ENCODE measurements around the gene PCED1A.

Gene PCED1A, protein sequence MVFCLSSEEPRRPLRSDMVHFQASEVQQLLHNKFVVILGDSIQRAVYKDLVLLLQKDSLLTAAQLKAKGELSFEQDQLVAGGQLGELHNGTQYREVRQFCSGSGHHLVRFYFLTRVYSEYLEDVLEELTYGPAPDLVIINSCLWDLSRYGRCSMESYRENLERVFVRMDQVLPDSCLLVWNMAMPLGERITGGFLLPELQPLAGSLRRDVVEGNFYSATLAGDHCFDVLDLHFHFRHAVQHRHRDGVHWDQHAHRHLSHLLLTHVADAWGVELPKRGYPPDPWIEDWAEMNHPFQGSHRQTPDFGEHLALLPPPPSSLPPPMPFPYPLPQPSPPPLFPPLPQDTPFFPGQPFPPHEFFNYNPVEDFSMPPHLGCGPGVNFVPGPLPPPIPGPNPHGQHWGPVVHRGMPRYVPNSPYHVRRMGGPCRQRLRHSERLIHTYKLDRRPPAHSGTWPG

DNA sequence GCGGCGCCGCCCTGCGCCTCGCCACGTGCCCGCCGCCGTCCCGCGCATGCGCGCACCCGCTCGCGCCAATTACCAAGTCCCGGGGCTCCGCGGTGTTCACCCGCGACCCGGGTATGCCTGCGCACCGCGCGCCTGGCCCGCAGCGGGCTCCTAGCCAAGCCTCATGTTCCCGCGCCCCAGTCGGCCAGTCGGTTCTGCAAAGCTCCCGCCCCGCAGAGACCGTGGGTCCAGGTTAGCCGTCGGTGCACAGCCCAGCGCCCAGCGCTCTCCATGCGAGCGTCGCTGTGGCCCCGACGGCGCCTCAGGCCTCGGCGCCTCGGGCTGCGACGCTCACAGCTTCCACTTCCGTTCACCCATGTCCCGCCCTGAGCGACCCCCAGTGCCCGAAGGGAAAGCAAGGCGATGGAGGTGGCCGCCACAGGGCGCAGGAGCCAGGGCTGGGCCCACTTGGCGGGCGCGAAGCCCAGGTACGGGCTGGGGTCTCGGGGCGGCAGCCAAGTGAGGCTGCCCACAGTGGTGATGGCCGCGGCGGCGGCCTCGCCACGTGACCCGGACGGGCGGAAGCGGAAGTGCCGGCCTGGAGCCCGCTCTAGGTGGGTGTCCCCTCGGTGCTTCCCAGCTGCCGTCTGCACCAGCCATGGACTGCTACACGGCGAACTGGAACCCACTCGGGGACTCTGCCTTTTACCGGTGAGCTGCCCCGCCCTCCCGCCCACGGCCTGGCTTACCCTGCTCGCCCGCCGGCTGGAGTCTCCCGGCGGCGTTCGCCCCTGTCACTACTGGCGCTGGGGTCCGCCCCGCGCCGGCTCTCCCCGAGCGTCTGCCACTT lies at the start of gene PCED1A, which contains the start of gene VPS16:
PCED1A (minus strand) TSS at position 518 of the 829 bp plus-strand sequence. CDS start 743 bp downstream, outside the sequence.
VPS16 (plus strand) TSS at position 608 of the 829 bp plus-strand sequence; CDS start at position 638, 30 bp downstream.
- peak; percentile 96 for DNase-seq (ENCODE audit: low spot score)

- DNase-seq (ENCODE audit: low spot score): no peak
Observed at GRCh38 chr20:2889797-2890196, 49.3 kb upstream of the PCED1A start.

DNA sequence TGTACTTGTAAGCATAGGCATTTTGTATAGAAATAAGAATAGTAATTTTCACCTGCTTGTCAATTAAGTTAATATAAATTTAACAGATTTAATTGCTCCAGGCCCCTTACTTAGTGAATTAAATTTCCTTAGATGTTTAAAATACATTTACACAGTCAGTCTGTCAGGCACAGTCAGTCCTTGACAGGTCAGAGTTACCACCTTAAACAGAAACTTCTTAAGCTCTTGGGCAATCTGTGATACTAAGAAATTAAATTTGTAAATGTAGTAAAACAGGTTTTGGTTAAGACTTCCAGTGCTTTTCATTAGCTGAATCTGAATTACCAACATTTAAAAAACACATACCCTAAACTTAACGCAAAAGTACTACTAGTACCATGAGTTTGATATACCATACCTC lies 48.8 kb upstream of the PCED1A start:
- no peak for DNase-seq (ENCODE audit: low spot score)

- DNase-seq (ENCODE audit: low spot score): no peak
Observed at GRCh38 chr20:2888224-2888955, 47.9 kb upstream of the PCED1A start.

GRCh38 chr20:2887715-2888114 lies 47.3 kb upstream of the PCED1A start:
- DNase-seq (ENCODE audit: low spot score): no peak

GRCh38 chr20:2883726-2884637 lies 43.5 kb upstream of the PCED1A start:
- DNase-seq (ENCODE audit: low spot score): no peak

DNA sequence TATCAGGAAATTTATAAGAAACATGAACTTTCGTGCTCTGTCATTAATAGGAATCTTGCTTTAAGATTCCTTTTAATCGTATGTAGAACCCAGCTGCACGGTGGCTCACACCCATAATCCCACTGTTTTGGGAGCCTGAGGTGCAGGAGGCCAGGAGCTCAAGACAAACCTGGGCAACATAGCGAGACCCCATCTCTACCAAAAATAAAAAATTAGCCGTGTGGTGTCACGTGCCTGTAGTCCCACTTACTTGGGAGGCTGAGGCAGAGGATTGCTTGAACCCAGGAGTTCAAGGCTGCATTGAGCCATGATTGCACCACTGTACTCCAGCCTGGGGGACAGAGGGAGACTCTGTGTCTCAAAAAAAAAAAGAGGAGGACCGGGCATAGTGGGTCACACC lies 40.2 kb upstream of the PCED1A start:
- DNase-seq (ENCODE audit: low spot score): no peak

DNA sequence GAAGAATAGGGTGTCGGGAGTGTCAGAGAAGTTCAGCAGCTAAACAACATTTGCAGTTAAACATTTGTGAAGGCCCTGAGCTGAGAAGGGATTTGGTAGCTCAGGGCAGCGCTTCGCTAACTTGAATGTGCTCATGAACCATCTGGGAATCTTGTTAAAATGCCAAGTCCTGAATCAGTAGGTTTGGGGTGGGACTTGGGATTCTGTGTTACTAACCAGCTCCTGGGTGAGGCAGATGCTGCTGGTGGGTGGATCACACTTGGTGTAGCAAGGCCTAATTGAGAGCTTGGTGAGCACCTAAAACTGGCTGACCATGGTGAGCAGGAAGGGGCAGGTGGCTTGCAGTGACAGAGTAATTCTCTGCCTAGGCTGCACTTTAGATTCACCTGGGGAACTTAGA lies 38.7 kb upstream of the PCED1A start:
- DNase-seq (ENCODE audit: low spot score): peak; percentile 85

DNA sequence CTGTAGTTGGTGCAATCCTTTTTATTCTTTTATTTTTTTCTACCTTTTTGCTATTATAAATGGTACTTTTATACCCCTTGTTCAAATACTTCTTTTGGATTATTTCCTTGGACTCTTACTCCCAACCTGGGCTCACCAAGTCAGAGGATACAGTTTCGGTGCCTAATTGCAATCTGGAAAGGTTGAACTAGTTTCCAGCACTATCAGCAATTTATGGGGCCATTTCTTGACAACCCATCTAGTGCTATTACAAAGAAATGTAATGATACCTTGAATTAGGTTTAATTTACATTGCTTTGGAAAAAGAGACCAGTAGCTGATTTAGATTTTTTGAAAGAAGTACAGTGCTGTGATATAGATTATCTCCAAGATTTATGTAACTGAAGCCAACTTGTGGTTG lies 38.1 kb upstream of the PCED1A start:
- DNase-seq (ENCODE audit: low spot score): no peak

GRCh38 chr20:2875690-2876203 lies 35.3 kb upstream of the PCED1A start:
- no peak for DNase-seq (ENCODE audit: low spot score)

DNA sequence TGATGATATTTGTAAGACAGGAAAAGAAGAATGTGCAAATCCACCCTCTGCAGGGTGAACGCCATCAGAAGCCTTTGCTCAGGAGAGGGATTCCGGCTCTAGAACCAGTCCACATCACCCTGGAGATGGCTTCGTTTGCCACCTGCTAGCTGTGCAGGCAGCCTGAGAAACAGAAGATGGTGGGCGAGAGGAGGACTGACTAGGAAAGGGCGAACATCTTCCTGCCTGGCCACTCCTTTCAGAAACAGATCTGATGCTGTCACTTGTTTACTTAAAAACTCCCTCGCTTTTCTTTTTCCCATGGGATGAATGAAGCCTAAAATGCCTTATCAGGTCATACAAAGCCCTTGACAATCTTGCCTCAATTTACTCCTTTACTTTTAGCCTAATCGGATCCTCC lies 34.0 kb upstream of the PCED1A start:
- no peak for DNase-seq (ENCODE audit: low spot score)

- no peak for DNase-seq (ENCODE audit: low spot score)
Observed at GRCh38 chr20:2873747-2874041, 33.2 kb upstream of the PCED1A start.

DNA sequence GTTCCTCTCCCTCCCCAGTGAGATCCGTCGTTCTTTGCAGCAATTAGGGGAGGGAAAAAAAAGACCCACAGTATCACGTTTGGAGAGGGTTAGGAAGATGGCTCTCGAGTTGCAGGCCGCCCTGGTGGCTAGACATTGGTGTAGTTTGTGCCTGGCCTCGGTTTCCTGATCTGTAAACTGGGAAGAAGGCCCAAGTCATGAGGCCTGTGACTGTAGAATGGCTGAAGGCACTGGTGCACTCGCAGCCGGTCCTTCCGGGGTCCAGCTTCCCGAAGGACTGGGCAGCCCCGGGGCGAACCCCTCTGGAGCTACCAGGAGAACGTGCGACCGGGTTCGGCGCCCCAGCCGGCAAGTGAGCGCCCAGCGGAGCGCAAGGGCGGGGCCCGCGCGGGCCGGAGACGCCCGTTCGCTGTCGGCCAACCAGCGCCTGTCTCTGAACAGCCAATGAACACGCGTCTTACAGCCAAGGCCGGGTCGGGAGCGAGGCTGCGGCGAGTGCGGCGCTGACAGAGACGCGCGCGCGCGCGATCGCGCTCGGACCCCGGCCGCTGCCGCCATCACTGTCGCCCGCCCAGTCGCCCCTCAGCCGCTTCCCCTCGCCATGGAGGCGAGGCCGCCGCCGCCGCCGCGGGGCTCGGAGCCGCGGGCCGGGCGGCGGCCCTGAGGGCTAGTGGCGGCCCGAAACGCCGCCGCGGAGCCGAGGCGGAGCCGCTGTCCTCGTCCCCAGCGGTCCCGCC lies 32.7 kb upstream of the PCED1A start, which contains the start of gene PTPRA:
PTPRA (plus strand) TSS at position 472 of the 737 bp plus-strand sequence. CDS start 90,797 bp downstream, outside the sequence.
- DNase-seq (ENCODE audit: low spot score): peak; percentile 99

DNA sequence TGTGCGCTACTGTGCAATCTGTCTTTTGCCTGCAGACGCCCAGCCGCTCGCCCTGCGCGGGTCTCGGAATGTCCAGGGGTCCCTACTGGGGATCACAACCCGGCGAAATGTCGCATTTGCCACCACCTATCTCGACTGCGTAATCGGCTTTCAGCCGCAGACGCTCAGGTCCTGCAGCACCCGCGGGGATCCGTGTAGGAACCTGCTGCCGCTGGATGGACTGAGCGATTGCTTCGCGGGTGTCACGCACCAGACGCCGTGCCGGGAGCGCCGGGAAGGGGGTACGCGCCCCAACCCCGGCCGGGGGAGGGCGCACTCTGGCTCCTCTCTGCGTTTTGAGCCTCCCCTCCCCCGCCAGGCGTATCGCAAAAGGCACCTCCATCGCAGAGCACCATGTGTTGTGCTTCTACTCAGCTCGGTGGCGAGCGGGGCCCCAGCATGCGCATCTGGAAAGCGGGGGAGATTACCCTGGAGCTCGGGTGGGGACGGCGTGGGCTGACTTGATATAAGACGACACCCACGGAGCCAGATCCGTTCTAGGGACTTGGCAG lies 32.1 kb upstream of the PCED1A start:
- DNase-seq (ENCODE audit: low spot score): peak; percentile 70

DNA sequence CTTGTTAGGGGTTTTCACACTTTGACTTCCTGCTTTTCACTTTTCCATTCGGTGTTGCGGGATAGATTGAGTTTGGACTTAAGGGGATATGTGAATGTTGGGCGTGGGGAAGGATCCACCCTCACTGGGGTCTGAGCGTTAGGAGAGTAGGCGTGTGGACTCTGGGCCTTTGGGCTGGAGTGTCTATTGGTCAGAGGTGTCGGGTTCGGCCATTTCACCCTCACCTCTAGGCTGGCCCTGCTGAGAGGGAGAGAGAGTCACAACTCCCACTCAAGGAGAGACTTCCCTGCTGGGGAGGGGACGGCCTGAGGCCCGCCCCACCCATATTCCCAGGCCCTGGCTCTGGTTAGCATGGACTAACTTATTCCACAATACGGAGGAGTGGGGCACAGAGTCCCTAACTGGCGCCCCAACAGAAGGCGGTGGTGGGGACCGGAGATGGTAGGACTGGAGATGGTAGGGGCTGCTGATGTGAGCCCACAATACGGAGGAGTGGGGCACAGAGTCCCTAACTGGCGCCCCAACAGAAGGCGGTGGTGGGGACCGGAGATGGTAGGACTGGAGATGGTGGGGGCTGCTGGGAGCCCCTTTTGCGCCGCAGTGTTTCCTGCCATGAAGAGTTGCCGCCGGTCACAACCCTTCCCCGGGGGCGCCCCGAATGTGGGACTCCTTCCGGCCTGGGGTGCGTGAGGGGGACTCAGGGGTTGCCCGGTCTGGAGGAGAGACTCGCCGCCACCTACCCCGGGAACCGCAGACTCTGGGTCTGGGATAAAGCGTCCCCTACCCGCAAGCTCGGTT lies 31.4 kb upstream of the PCED1A start:
- no peak for DNase-seq (ENCODE audit: low spot score)

DNA sequence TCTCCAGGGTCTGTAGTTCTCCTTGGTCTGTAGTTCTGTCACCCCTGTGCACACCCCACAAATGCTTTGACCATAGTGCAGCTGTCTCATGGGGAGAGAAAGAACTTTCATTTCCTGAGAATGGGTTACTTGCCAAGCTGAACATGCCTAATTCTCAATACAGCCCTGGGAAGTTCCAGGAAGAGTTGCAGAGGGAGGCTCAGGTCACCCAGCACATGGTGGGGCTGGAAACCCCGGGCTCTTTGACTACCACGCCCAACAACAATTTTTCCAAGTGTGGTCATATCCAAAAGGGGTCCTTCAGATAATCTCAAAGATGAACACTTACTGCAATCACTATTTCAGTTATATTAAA lies 30.6 kb upstream of the PCED1A start:
- no peak for DNase-seq (ENCODE audit: low spot score)

DNA sequence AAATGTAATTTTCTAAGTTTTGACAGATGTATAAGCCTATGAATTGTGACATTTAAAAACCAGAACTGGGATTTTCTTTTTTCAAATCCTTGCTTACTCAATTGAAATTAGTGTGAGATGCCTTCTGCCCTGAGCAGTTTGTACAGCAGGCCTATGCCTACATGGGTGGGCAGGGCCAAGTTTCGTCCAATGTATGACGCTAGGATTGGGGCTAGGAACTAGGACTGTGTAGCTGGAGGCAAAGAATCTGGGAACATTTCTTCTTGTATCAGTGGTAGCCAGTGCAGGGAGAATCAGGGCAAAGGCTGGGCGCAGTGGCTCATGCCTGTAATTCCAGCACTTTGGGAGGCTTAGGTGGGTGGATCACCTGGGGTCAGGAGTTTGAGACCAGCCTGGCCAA lies 28.9 kb upstream of the PCED1A start:
- no peak for DNase-seq (ENCODE audit: low spot score)

GRCh38 chr20:2867081-2867864 lies 26.8 kb upstream of the PCED1A start:
- no peak for DNase-seq (ENCODE audit: low spot score)
